GM18505 (cell line): ENCODE measurements around the gene IQCB1.
"Not testable (repeated sequence)": the region's sequence is repeated elsewhere in the genome, so short reads cannot be mapped to it uniquely, and the experiment has no call there.

Experiments used
- ATAC-seq: cut with Tn5 transposase; IDR thresholded peaks from one replicate; pipeline ENCODE4 v1.9.1; 2021; ENCODE audit not compliant: unreplicated experiment
- POLR2A ChIP-seq: IDR thresholded peaks from 4 replicates; pipeline ENCODE4 v1.6.1; 2011; ENCODE audit warnings: borderline replicate concordance; ENCODE audit not compliant: insufficient read depth, insufficient read length; ENCODE audit errors: extremely low read depth

Gene IQCB1

GRCh38 chr3:121834157-121834670 is 646 bp downstream of the IQCB1 start:
- no peak for ATAC-seq
- no peak for TF ChIP-seq POLR2A

DNA sequence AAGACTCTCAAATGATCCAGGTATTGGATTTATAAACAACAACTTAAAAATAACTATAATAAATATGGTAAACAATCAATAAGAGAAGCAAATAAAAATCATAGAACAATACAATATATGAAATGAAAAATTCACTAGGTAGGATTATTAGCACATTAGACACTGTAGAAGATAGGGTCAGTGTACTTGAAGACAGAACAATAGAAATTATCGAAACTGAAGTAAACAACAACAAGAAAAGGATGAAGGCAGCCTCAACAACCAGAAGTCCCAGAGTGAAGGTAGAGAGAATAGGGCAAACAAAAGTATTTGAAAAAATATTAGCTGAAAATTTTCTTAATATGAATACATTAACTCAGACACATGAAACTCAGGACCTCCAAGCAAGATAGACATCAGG is 11.9 kb downstream of the IQCB1 start:
- no peak for ATAC-seq
- no peak for TF ChIP-seq POLR2A

DNA sequence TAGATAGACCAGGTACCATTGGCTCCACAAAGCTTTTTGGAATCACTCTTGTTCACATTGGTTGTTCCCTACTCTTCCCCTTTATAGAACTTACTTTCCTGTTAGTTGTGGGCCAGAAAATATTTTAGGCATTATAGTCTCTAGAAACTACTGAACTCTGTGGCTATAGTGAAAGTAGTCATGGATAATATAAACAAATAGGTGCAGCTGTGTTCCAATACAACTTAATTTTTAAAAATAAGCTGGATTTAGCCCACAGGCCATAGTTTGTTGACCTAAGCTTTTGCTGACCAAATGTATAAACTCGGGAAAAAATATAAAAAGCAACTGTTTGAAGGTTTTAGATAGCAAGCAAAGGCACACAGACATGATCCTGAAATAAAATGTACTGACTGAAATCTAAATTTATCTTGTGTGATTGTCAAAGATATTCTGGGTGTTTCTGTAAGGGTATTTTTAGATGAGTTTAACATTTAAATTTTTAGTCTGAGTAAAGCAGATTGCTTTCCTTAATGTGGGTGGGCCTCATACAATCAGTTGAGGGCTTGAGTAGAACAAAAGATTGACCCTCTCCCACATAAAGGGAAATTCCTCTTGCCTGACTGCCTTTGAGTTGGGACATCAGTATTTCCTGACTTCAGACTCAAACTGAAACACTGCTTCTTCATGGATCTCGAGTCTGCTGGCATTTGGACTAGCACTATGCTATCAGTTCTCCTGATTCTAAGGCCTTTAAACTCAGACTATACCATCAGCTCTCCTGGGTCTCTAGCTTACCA is 13.2 kb downstream of the IQCB1 start:
- no peak for ATAC-seq
- TF ChIP-seq POLR2A = no peak

DNA sequence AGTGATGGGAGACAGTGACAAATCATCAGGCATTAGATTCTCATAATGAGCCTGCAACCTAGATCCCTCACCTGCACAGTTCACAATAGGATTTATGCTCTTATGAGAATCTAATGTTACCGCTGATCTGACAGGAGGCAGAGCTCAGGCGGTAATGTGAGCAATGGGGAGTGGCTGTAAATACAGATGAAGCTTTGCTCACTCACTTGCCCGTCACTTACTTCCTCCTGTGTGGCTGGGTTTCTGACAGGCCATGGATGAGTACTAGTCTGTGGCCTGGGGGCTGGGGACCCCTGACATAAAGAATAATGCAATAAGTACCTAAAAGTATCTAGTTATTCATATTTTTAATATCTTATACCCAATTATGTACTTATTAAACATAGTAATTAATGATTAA is 15.6 kb downstream of the IQCB1 start:
- TF ChIP-seq POLR2A = no peak
- ATAC-seq = no peak

- no peak for ATAC-seq
Measured at GRCh38 chr3:121818578-121818977, 16.3 kb downstream of the IQCB1 start.

DNA sequence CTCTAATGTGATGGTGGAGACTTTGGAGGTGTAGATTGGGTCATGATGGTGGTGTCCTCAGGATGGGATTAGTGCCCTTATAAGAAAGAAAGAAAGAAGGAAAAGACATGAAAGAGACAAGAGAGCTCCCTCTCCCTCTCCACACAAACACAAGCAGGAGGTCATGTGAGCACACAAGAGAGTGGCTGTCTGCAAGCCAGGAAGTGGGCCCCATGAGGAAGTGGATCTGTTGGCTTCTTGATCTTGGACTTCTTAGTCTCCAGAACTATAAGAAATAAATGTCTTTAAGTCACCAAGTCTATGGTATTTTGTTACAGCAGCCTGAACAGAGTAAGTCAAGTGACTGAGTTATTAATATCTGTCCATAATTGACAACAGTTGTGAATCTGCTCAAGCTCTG is 17.1 kb downstream of the IQCB1 start:
- no peak for ATAC-seq
- no peak for TF ChIP-seq POLR2A

More at GRCh38 chr3:121818578-121818977, 16.3 kb downstream of the IQCB1 start:
- no peak for TF ChIP-seq POLR2A

DNA sequence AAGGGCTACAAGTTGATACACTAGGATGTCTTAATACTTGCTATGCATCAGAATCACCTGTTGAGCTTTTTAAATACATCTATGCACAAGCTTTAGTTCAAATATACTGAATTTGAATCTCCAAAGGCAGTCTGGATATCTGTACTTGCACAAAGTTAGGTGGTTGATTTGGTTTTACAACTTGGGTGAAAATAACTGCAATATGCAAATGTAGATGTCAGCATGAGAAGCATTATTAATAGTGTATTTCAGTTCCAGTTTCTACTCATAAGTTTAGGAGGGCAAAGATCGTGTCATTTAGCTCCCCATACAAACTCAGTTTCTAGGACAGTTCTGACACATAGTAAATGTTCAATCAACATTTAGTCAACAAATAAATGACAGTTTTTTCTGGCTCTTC is 25.6 kb downstream of the IQCB1 start:
- ATAC-seq = peak; percentile 92
- peak; percentile 22 for TF ChIP-seq POLR2A

GRCh38 chr3:121803771-121804320 is 31.0 kb downstream of the IQCB1 start:
- ATAC-seq = no peak

DNA sequence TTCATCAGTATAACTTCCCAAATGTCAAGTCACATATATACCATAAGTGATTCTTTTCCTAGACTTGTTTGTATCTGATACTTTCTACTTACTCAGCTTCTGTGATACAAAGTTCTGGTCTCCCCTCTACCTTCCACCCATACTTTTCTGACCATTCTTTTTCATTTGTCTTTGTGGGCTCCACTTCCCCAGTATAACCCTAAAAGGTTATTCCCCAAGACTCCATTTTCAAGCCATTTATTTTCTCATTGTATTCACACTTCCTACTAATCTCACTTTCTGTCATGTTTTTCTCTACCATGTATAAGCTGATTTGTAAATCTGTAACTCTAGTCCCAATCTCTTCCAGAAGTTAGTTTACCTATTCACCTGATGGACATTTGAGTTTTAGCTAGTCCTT is 34.0 kb downstream of the IQCB1 start:
- no peak for TF ChIP-seq POLR2A

More at GRCh38 chr3:121803771-121804320, 31.0 kb downstream of the IQCB1 start:
- no peak for TF ChIP-seq POLR2A

GRCh38 chr3:121796970-121797369 is 37.9 kb downstream of the IQCB1 start:
- ATAC-seq = no peak
- no peak for TF ChIP-seq POLR2A

More for the DNA sequence above, 34.0 kb downstream of the IQCB1 start:
- no peak for ATAC-seq

DNA sequence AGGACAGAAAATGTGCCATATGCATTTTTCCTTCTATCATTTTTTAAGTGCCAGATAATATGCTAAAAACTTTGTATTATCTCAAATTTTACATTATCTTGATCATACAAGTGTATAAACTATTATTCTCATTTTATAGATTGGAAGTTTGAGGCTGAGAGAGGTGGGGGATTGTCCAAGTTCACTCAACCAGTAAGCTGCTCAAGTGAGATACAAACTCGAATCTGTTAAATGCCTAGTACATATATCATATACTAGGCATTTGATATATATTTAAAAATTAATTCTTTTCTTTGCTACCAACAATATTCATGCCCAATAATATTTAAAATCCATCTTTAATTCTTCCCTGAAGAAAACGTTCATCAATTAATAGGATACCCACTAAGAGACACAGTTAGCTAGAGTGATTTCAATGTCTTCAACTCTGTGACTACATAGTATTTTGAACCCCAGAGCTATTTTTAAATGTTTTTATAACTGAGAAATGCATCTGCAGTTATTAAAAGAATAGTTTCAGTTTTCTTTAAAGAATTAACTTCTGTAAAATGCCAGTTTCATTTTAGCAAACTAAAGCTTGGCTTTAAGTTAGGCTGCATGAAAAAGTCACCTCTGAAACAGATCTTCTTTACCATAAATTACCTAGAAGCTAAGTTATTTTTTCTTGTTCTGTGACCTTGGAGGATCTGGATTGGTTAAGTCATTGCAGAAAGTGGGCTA is 40.4 kb downstream of the IQCB1 start:
- ATAC-seq = peak; percentile 50

GRCh38 chr3:121793078-121793477 is 41.8 kb downstream of the IQCB1 start:
- no peak for TF ChIP-seq POLR2A
- no peak for ATAC-seq

More for the DNA sequence above, 40.4 kb downstream of the IQCB1 start:
- TF ChIP-seq POLR2A = no peak

GRCh38 chr3:121786485-121786884 is 48.4 kb downstream of the IQCB1 start:
- TF ChIP-seq POLR2A = no peak
- no peak for ATAC-seq

DNA sequence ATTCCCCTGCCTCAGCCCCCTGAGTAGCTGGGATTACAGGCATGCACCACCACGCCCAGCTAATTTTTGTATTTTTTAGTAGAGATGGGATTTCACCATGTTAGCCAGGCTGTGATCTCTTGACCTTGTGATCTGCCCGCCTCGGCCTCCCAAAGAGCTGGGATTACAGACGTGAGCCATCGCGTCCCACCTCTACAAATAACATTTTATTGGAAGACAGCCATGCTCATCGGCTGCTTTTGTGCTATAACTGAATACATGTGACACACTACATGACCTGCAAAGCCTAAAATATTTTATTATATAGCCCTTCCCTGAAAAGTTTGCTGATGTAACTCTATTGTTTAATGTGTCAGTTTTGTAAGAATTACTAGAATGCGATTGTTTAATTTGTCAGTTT is 52.1 kb downstream of the IQCB1 start:
- ATAC-seq = not testable (repeated sequence)
